HG03175 (cell line): ENCODE data around the gene EXOC4.

Experiments used
- ATAC-seq: cut with Tn5 transposase; IDR thresholded peaks from one replicate; pipeline ENCODE4 v1.9.1; 2021; ENCODE audit warnings: mild to moderate bottlenecking, moderate library complexity; ENCODE audit not compliant: unreplicated experiment

Gene EXOC4

DNA sequence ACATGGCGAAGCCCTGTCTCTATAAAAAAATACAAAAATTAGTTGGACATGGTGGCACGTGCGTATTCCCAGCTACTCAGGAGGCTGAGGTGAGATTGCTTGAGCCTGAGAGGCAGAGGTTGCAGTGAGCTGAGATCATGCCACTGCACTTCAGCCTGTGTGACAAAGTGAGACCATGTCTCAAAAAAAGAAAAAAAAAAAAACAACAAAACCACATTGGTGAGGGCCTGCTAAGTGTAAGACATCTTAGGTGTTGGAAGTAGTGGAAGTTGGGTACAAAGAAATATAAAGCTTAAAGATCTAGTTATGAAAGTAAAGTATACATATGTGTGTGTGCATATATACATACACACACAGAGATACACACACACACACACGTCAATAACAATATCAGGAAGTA is 228.0 kb downstream of the EXOC4 start:
- no peak for ATAC-seq

DNA sequence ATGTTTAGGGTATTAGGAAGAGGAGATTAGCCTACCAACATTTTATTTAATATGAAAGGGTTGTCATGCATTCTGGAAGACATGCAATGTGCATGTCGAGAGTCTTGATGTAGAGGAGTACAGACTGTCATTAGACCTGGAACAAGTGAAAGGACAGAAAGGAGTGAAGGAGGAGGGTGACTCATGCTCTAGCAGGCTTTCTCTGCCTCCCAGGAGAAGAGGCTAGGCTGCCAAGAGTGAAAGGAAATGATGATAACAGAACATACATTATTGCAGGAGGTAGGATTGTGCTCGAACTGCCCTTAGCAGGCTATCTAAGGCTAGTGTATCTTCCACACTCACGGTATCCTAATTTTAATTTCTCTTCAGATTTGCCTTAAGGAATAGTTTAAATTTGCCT is 228.8 kb downstream of the EXOC4 start:
- no peak for ATAC-seq

DNA sequence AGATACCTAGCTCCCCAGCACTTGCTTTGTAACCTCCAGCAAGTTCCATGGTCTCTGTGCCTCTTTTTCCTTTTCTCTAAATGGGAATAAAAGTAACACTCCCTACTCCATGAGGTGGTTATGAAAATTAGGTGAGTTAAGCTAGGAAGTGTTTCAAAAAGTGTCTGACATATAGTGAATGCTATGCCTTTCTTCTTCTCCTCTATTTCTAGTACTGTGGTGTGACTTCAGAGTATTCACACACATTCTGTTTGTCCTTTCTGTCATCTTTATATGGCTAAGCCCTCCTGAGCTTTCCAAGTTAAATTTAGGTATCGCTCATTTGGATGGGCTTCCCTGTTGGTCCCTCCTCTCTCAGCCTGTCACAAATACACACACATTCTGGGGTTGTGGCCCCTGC is 229.7 kb downstream of the EXOC4 start:
- ATAC-seq: no peak

DNA sequence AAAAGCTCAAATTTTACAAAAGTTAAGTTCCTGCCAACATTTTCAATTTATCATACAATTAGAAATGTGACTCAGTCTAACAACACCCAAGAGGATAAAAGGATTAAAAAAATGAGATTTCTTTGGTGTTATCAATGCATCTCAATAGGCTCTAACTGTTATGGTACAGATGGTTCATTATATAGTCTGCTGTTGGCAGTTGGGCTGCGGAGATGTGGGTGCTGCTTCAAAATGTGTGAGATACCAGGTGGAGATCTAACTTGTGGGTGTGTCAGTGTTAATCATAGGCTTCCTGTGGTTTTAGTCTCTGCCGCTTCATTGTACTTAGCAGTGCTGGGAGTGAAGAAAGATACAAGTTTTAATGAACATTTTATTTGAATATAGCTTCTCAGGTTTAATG is 231.2 kb downstream of the EXOC4 start:
- ATAC-seq: no peak

DNA sequence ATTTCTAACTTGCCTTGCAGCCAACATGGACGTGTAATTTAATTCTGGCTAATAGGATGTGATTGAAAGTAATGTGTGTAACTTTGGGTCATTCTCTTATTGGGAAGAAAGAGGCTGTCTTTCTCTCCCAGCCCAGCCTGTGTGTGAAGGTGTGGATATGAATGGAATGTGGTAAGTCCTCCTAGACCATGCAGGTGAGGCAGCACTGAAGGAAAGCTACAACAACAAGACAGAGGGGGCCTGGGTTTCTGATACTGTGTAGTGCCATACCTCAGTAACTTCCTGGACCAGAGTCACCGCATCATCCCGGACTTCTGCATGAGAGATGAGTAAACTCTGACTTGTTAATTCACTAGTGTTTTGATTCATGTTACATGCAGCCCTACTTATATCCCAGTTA is 237.0 kb downstream of the EXOC4 start:
- no peak for ATAC-seq

DNA sequence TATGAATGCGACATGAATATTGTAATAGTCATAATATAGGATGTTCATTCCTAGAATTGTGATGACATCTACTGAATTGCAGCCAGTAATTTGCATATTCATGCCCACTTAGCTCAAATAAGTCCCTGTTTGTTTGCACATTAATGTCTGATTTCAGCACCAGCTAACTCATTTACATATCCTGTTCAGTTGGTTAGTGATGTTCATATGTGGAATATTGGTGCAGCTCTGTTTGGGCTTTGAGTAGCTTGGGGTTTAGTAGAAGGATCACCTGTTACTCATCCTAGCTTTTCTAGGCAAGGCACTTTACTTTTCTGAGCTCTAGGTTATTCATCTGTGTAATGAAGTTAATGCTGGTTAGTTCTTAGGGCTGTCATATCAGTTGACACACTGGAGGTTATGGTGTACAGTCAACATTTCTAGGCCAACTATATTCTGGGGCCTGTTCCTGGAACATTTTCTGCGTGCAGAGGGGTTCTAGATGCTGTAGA is 238.4 kb downstream of the EXOC4 start:
- no peak for ATAC-seq

DNA sequence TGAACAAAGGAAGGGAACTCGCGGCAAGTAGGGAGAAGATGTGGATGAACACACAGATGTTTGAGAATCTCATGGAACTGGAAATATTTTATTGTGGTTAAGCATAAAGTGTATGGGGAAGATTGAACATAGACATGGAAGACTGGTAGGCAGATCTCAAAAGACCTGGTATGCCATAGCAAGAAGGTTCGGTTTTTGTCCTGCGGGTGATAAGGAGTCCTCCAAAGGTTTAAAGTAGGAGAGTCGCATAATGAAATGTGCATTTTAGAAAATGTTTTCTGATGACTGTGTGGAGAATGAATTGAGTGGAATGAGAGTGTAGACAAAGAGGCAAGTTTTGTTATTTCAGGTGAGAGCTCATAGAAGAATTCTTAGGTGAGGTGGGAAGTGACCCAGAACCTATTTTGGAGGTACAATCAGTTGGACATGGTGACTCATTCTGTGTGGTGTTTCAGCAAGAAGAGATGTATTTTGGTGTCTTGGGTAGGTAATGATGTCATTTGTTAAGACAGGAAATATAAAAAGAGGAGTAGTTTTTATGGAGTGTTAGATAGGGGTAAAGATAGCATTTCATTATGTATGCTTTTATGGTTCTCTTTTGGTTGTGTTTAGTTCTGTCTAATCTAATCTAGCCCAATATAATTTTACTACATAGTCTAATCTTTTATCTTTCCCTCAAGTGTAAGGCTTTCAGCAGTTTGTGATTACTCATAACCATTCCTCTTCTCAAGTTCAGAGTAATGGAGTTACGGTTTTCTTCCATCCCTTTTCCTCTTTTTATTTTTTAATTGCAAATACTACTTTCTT is 239.2 kb downstream of the EXOC4 start:
- no peak for ATAC-seq

DNA sequence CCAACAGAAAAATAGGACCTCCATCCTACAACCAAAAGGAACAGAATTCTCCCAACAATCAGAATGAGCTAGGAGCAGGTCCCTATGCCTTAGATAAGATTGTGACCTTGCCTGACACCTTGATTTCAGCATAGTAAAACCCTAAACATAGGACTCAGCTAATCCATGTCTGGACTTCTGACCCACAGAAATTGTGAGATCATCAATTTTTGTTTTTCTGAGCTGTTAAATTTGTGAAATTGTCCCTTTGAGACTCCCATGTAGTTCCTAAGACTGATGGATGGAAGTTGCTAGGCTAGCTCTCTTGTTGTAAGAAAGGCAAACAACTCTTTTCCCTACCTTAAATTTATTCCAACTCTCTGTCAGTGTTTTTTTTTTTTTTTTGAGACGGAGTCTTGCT is 244.2 kb downstream of the EXOC4 start:
- ATAC-seq: no peak

DNA sequence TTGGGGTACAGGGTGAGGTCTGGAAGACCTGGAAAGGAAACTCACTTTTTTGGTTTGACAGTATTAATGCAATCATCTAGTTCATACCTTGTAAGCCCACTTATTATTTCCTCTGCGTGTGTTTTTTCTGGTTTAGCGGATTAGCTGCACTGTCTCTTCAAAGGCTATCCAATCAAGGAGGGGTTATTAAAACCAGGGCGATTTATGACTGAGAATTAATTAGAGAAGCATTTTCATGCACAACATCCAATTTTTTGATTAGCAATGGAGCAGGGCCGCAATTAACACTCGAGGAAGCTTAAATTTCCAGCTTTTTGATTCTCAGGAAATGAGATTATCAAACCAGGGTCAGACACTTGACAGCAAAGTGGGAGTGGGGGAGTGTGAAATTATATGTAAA is 248.9 kb downstream of the EXOC4 start:
- ATAC-seq: no peak

DNA sequence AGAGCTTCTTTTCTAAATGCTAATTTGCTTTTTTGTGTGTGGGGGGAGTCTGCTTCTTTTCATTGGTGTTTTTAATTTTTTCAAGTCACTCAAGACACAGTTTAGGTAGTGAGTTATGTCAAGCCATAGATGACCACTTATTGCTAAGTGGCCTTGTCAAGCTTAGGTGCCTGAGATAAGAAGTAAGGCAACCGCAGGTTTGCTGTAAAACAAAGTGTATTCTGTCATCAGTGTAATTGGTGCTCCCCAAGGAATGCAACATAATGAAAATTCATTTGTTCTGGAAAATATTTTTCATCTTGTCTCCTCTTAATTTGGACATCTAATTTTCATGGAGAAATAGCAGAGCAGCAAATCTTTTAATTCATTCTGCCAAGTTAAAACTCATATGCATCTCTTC is 249.6 kb downstream of the EXOC4 start:
- no peak for ATAC-seq

DNA sequence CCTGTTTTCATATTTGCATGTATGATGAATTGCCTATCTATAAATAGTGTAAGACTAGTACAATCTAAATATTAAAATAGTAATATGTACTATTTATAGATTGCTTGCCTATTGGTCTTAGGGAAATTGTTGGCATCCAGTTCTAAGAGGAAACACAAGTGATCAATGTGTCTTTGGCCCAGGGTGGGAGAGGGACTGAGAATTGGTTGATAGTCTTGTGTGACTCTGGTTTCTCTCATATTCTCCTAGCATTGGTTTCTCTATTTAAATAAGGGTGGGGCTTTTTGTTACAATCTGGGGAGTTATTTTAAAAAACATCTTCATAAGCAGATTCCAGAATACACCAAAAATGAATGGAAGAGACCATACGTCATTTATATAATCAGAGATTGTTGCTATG is 250.1 kb downstream of the EXOC4 start:
- no peak for ATAC-seq

DNA sequence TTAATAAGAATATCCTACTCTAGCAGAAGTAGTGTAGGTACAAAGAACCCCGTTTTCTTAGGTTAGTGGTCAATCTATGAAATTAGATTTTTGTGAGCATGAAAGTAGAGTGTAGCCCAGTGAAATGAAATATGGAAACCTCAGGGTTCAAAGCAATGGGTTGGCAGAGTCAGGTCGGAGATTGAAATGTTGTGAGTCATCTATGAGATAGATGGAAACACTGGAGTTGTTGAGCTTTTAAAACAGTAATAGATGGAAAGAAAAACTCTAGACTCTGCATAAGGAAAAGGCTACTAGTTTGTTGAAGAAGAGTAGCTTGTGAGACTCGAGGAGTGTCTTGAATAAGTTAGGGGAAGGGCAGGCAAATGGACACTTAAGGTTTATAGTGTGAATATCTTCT is 251.9 kb downstream of the EXOC4 start:
- no peak for ATAC-seq

DNA sequence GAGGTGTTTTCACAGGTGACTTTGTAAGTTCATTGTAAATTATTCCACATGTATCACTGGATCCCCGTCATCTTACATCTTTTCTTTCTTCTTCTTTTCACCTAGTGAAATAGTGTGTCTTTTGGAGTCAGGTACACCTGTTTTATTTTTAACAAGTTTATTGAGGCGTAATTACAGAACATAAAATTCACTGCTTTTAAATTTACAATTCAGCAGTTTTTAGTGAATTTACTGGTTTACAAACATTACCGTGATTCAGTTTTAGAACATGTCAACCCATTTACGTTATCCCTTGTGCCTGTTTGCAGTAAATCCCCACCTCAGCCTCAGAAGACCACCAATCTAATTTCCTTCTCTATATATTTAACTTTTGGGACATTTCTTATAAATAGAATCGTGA is 256.9 kb downstream of the EXOC4 start:
- ATAC-seq: no peak

DNA sequence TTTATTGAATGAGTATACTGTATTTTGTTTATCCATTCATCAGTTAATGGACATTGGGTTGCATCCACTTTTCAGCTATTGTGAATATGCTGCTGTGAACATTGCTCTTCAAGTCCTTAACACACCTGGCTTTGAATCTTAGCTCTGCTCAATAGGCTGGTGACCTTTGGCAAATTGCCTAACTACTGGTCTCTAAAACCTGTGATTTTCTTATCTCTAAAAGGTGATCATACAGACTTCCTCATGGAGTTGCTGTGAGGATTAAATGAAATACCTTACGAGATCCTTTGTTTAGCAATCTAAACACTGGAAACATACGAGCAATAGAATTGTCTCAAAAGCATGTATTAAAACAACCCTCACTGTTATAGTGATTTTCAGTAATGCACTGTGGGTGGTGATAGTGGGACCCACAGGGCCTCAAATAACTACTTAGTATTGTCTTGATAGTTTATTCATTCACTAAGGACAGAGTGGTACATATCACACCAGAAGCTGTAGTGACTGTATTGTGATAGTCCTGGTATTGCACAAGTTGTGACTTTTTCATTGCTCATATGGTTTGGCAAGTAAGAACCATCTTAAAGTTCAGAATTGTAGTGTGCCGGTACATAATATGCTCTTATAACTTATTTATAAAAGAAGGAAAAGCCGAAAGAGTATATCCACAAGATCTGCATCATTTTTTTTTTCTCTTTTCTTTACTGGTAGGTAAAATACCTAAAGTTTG is 257.6 kb downstream of the EXOC4 start:
- no peak for ATAC-seq

DNA sequence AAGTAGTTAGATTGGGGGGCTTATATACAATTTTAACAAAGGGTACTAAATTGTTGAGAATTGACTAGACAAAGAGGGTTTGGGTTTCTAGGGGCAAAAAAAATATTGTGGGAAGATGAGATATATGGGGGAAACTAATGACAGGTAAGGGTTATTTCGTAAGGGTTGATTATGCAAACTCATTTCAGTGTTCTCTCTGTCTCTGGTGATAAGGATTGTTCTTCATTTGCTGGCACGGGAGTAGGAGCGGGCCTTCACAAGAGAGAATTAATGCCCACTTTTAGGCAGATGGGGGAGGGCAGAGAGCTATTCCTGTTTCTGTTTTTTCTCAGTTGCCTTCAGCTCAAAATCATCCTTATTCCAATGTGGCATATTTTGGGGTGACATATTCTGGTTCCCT is 258.4 kb downstream of the EXOC4 start:
- no peak for ATAC-seq

DNA sequence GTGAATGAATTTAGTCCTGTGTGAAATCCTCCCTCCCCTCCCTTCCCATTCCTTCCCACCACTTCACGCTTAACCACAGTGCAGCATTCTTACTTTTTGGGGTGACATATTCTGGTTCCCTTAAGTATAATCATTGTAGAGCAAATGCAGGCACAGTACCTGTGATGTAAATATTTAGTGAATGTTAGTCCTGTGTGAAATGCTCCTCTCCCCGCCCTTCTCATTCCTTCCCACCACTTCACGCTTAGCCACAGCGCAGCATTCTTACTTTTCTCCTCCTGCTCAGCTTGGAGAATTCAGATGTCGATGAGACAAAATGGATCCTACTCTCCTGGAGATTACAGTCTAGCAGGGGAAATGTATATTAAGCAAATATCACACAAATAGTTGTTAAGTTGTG is 258.8 kb downstream of the EXOC4 start:
- ATAC-seq: no peak

DNA sequence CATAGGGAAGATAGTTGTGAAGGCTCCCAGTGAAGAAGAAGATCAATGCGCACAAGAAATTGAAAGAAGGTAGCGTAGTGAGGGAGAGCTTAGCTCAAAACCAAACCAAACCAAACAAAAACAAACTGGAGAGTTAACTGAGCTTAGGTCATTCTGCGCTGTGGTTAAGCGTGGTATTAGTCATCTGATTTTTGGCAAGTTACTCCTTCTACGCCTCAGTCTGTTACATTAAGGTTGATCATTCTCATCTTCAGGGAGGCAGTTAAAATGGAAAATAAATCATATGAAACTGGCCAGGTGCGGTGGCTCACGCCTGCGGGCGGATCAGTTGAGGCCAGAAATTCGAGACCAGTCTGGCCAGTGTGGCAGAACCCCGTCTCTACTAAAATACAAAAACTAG is 259.7 kb downstream of the EXOC4 start:
- no peak for ATAC-seq

DNA sequence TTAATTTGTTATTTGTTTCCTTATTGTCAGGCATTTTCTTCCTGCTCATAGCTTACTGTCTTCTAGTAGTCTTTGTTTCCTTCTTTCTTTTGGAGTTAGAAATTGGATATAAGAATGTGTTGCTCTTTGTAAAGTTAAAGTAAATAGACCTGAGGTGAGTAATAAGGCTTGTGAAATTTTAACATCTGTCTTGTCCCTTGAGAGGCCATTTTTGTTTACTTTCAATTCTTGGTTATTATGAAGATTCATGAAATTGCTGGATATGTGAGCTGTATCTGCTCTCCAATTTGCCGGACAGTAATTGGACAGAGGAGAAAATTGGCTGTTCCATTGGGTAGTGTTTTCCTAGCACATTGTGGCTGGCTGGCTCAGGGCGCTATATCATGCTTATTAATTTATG is 260.7 kb downstream of the EXOC4 start:
- ATAC-seq: no peak

DNA sequence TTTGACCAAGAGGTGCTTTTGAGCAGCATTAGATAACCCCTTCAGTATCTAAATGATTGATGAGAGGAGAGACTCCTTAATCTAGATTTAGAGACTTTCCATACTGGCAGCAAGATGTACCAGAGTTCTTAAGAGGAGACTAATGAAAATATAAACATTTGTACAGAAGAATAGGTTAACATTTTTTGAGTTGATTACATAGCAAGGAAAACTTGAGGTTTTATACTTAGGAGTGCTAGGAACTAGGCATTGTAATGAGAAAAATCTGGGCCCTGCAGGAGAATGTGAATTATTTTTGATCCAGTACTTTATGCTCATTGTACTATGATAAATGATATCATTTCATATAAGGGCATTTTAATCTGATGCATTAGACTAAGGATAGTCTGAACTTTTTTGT is 261.7 kb downstream of the EXOC4 start:
- no peak for ATAC-seq

DNA sequence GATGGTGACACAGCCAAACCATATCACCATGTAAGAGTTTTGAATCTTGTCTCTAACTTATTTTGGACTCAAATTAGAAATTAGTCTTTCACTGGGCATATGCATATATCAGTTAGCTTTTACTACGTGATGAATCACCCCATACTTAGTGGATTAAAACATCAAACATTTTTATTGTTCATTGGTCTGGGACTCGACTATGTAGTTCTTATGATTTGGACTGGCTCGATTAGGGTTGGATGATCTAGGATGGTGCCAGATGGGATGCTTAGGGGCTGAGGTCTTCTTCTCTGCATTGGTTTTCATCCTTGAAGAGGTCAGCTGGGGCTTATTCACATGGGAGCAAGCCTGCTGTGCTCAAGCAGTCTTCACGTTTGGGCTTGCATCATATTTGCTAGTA is 264.9 kb downstream of the EXOC4 start:
- no peak for ATAC-seq

DNA sequence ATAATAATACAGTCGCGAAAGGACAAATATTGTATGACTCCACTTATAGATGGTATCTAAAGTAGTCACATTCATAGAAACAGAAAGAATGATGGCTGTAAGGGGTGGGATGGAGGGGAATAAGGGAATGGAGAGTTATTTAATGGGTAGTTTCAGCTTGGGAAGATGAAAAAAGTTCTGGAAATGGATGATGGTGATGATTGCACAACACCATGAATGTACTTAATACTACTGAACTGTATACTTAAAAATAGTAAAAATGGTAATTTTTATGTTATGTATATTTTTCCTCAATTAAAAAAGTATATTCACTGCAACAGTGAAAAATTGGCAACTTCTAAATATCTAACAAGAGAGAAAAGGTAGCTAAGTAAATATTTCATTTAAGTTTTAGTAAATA is 265.8 kb downstream of the EXOC4 start:
- no peak for ATAC-seq

DNA sequence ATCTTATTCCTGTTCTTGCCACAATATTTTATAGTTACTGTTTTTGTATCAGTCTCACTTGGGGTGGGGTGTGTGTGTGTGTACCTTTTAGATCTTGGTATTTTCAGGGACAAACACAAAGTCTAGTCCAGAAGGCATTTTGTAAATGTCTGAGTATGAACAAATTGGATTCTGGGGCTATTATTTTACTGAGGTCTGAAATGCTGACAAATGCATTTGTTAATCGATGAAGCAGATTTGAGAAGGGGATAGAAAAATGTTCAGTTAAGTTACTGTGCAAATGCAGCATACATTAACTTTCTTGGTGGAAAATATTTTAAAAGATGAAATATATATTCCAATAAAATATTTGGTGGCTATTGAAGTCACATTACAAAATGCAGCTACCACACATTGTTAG is 267.4 kb downstream of the EXOC4 start:
- ATAC-seq: no peak
